Ecto neural progenitor cell (in vitro differentiated cells): ENCODE data around the gene PDK2.
A peak's percentile ranks its signal among the peaks of the same experiment; 100 is the strongest.

Experiments
- DNase-seq: peaks from one replicate; pipeline ENCODE4 v3.0.0-alpha.2; 2018; ENCODE audit warnings: low spot score

PDK2 gene

DNA sequence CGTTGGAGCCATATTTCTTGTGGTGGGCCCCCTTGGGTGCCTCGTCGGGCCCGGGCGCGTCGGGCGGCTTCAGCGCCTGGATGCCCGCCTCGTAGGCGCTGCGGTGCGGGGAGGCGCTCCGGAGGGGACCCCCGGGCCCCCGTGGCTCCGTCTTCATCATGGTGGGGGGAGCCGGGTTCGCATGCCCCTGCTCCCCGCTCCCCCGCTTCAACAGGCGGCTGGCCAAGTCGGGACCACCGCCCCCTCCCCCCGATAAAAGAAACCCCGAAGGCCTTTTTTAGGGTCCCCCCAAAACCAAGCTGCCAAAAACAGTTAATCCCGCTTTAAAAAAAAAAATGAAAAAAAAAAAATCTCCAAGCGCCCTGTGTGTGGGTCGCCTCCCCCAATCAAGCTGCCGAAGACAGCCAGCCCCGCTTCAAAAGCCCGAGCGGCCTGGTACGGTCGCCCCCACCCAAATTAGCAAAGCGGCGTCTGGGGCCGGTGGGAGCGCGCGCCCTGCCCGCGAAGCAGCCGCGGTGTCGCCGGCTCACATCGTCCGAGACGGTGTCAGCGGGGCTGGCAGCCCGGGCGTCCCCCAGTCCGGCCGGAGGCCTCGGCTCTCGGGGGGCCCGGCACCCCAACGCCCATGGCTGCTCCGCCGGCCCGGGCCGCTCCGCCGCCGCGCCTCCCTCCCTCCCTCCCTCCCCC is 55.3 kb downstream of the PDK2 start, which contains the start of gene PPP1R9B:
Gene PPP1R9B (minus strand): TSS at position 324 of the 687 bp plus-strand sequence. CDS start 164 bp downstream, at position 160.
- no peak for DNase-seq

DNA sequence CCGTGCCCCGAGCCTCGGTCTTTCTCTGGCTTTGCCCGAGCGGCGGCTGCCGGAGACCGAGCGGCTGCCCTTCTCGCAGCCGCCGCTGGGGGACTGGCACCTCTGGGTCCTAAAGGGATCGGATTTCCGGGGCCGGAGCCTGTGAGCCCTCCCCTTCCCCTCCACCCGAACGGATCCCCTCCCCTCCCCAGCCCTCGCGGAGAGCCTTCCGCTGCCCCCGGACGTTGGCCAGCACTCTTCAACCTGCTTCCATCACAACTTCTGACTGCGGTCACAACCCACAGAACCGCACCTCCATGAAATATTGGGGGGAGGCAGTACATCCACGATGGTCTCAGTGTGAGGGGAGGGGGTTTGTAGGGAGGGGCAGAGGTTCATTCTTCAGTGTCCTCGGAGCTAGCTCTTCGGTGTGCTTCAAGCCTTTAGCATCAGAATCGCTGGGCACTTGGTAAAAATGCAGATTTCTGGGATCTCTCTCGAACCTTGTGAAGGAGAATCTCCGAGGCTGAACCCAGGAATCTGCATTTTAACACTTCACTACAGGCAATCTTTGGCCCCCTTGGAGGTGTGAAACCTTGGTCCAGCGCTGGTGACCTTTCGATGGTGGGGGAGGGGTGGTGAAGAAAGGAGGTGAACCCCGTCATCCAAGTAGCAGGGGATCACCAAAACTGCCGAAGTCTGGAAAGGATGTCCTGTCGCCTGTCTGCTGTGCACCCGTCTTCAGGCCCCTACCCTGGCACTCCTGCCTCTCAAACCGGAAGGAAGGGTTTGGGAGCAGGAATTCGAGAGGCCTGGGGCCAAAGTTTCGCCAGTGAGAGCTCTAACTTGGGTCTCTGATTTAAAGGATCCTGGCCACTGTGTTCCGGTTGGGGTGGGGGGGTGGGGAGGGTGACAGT is 56.1 kb downstream of the PDK2 start:
- peak; percentile 97 for DNase-seq

- DNase-seq, result peak; percentile 94
Measured at GRCh38 chr17:50151937-50152547, 56.9 kb downstream of the PDK2 start.

DNA sequence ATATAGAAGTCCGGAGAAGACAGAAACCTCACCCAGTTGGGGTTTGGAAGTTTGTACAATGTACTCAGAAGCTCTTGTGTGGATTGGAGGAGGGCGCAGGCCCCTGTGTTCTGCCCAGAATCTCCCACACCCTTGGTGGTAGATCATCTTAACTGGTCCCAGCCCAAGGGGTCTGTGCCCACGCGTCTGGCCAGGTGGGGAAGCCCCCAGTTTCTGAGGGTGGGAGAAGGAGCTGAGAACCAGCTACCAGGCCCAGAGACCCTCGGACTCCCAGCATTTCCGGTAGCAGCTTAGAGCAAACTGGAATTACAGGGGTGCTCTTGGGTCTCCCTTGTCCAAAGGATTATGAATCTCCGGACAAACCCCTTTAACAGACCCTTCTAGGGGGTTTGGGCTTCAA is 57.6 kb downstream of the PDK2 start:
- DNase-seq, result no peak

- no peak for DNase-seq
Measured at GRCh38 chr17:50153650-50154575, 58.8 kb downstream of the PDK2 start.

DNA sequence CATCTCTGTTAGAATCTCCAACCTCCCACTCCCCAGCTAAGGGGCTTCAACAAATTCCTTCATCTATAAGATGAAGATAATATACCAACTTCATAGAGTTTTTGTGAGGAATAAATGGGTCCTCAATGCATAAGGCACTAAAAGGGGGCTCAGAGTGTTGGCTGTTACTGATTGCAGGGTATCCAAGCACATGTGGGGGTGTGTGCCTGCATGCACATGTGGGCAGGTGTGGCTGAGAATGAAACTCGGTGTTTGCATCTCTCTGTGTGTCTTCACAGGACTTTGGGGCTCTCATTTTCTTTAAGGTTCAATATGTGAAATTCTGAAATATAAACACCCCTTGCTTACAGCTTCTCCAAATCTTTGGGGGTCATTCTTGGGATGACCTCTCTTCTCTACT is 59.5 kb downstream of the PDK2 start:
- no peak for DNase-seq

DNA sequence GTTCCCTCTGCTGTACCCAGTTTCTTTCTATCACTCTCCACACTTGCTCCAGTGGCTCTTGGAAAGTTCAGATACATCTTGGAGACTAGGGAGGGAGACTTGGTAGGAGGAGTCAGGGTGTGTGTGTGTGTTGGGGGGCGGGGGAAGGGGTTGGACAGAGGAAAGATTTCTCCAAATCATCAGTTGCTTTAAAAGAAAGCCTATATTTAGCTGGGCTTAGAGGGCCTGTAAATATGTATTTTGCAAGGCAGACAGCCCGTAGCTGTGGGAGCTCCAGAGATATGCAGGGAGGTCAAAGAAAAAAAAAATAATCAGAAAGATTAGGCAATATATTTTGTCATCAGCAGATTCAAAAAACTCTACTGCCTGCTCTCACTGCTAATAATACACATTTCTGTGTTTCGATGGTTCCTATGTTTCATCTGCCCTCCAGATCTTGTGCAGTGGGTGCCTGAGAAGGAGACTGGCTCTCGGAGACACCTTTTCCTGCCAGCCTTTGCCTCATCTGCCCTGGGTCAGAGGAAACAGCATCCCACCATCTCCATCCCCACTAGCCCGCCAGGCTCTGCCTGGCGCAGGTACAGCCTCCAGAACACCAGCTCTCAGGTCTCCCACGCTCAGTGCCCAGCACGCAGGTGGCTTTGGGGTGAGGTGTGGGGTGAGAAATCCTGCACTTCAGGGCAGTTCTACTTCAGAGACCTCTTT is 60.1 kb downstream of the PDK2 start:
- DNase-seq, result no peak

DNA sequence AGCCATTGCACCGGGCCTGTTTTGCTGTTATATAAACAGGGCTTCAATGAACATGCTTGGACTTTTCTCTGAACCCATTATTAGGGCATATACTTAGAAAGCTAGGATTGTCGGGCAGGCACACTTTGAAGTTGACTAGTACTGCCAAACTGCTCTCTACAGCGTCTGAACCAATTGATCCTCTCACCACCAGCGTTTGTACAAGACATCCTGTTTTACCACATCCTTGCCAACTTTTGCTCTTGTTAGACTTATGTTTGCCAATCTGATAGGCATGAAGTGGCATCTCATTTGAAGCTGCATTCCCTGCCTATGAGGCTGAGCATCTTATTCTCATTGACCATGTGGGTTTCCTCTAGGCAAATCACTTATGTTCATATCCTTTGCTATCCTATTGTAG is 62.7 kb downstream of the PDK2 start:
- DNase-seq, result no peak

- peak; percentile 99 for DNase-seq
Measured at GRCh38 chr17:50161023-50161910, 66.1 kb downstream of the PDK2 start.
